HCT116 (cell line): ENCODE measurements around the gene CYBA. TPM values are rescaled to one million over a fixed set of nuclear protein-coding genes. Genes with fewer than 3 reads are reported as not detected.

Experiments
- ATAC-seq: fragments of 200-7000 bp; cut with Tn5 transposase; 2 replicates; pipeline ENCODE4 v1.9.1; 2020; ENCODE audit warnings: mild to moderate bottlenecking, moderate library complexity
- BruUV-seq: library from RNA; stranded (reverse); fragments of 400-500 nt; replicated peaks from 2 replicates; lab custom pipeline; 2021; lab: Mats Ljungman, UMichigan
- CTCF ChIA-PET: fragments of 300-600 bp; sonication (Branson Sonifier 250); formaldehyde crosslinking; loops from one replicate; lab custom pipeline; 2021; ENCODE audit warnings: antibody characterized with exemption; lab: Charles Lee
- POLR2A ChIA-PET: fragments of 300-600, 350-600 bp; sonication (Branson Sonifier 250); formaldehyde crosslinking; loops from one replicate; lab custom pipeline; 2021; ENCODE audit warnings: antibody characterized with exemption; lab: Charles Lee
- RAD21 ChIA-PET, 2 experiments: fragments of 300-600 bp; sonication (Branson Sonifier 250); formaldehyde crosslinking; loops; one replicate each; lab custom pipeline; 2023; ENCODE audit warnings: low total read pairs in 2 of 2; ENCODE audit not compliant: uncharacterized antibody in 2 of 2, unreplicated experiment in 2 of 2, low non-redundant PET in 1 of 2; lab: Charles Lee
- DNase-seq: peaks from one replicate; pipeline ENCODE4 v3.0.0-alpha.2; 2010; ENCODE audit warnings: low read depth, low spot score
- H2AFZ ChIP-seq: fragments of 200-600 bp; shearing (Covaris generic), sonication (generic); 2 replicates; pipeline ENCODE4 v1.6.1; 2017; ENCODE audit warnings: low read depth, mixed run types, mixed read lengths, antibody characterized with exemption, low read length; ENCODE audit not compliant: poor library complexity, severe bottlenecking
- H3K27ac ChIP-seq: 2 replicates; pipeline ENCODE4 v1.5.1; 2012; ENCODE audit warnings: low read depth, low read length
- H3K27me3 ChIP-seq: fragments of 200-600 bp; sonication (generic); 2 replicates; pipeline ENCODE4 v1.6.1; 2016; ENCODE audit warnings: mixed run types, low read length, mixed read lengths; ENCODE audit not compliant: insufficient read depth
- H3K36me3 ChIP-seq, 2 experiments: fragments of 200-500 bp in 1 of 2; fragments of 200-600 bp in 1 of 2; sonication (Bioruptor generic) in 1 of 2; sonication (generic) in 1 of 2; 2 replicates each; pipeline versions ENCODE4 v1.5.1 to v1.6.1; 2014 to 2016; ENCODE audit warnings: low read length in 2 of 2, inconsistent platforms in 1 of 2, mixed read lengths in 1 of 2, mixed run types in 1 of 2; ENCODE audit not compliant: insufficient read depth in 2 of 2, control insufficient read depth in 1 of 2
- H3K4me1 ChIP-seq, 2 experiments: fragments of 200-600 bp in 1 of 2; sonication (generic) in 1 of 2; 2 replicates each; pipeline versions ENCODE4 v1.5.1 to v1.6.1; 2012 to 2017; ENCODE audit warnings: low read length in 2 of 2, inconsistent platforms in 1 of 2, mild to moderate bottlenecking in 1 of 2, mixed read lengths in 1 of 2, mixed run types in 1 of 2, moderate library complexity in 1 of 2; ENCODE audit not compliant: insufficient read depth in 2 of 2, control insufficient read depth in 1 of 2
- H3K4me2 ChIP-seq: fragments of 200-600 bp; sonication (generic); 2 replicates; pipeline ENCODE4 v1.6.1; 2017; ENCODE audit warnings: mixed run types, low read length, mixed read lengths
- H3K4me3 ChIP-seq, 2 experiments: fragments of 200-600 bp in 1 of 2; sonication (generic) in 1 of 2; replicated peaks in 1 of 2; 2 replicates each; pipeline ENCODE4 v1.5.1; 2011 to 2016; ENCODE audit warnings: low read length in 2 of 2, control low read depth in 1 of 2, low read depth in 1 of 2, mild to moderate bottlenecking in 1 of 2, mixed read lengths in 1 of 2, mixed run types in 1 of 2
- H3K79me2 ChIP-seq: fragments of 200-600 bp; sonication (generic); 2 replicates; pipeline ENCODE4 v1.6.1; 2017; ENCODE audit warnings: mild to moderate bottlenecking, mixed run types, low read length, moderate library complexity, mixed read lengths; ENCODE audit not compliant: insufficient read depth
- H3K9ac ChIP-seq: fragments of 200-600 bp; sonication (generic); 2 replicates; pipeline ENCODE4 v1.6.1; 2016; ENCODE audit warnings: low read length, mixed read lengths
- H3K9me2 ChIP-seq: fragments of 200-600 bp; sonication (generic), shearing (Covaris generic); 2 replicates; pipeline ENCODE4 v1.6.1; 2017; ENCODE audit warnings: mixed run types, mild to moderate bottlenecking, moderate library complexity; ENCODE audit not compliant: insufficient read depth
- H3K9me3 ChIP-seq, 2 experiments: fragments of 200-500 bp in 1 of 2; fragments of 200-600 bp in 1 of 2; sonication (Bioruptor generic) in 1 of 2; sonication (generic) in 1 of 2; 2 replicates each; pipeline ENCODE4 v1.6.1; 2014 to 2017; ENCODE audit warnings: low read length in 2 of 2, mixed read lengths in 2 of 2, inconsistent platforms in 1 of 2, low read depth in 1 of 2, mild to moderate bottlenecking in 1 of 2, mixed run types in 1 of 2, moderate library complexity in 1 of 2; ENCODE audit not compliant: control insufficient read depth in 1 of 2, insufficient read depth in 1 of 2
- H4K20me1 ChIP-seq: fragments of 200-600 bp; sonication (generic), shearing (Covaris generic); 2 replicates; pipeline ENCODE4 v1.6.1; 2017; ENCODE audit warnings: mixed run types, mild to moderate bottlenecking, moderate library complexity; ENCODE audit not compliant: insufficient read depth
- CBX3 ChIP-seq: IDR thresholded peaks from 2 replicates; pipeline ENCODE4 v1.6.1; 2012; ENCODE audit warnings: low read depth
- CEBPB ChIP-seq: IDR thresholded peaks from 2 replicates; pipeline ENCODE4 v1.6.1; 2012; ENCODE audit warnings: low read depth
- MAX ChIP-seq: IDR thresholded peaks from 2 replicates; pipeline ENCODE4 v1.6.1; 2012
- POLR2AphosphoS5 ChIP-seq: IDR thresholded peaks from 2 replicates; pipeline ENCODE4 v1.6.1; 2011; ENCODE audit warnings: mild to moderate bottlenecking, low read depth, low read length, moderate library complexity
- REST ChIP-seq: IDR thresholded peaks from 2 replicates; pipeline ENCODE4 v1.6.1; 2012; ENCODE audit warnings: low read depth
- SIN3A ChIP-seq: IDR thresholded peaks from 2 replicates; pipeline ENCODE4 v1.6.1; 2012; ENCODE audit warnings: low read depth
- SRF ChIP-seq: IDR thresholded peaks from 2 replicates; pipeline ENCODE4 v1.6.1; 2012; ENCODE audit warnings: low read depth
- ZFX ChIP-seq: fragments of 450-650 bp; IDR thresholded peaks from 2 replicates; pipeline ENCODE4 v1.6.1; 2017
- ZNF274 ChIP-seq: fragments of 200-500 bp; sonication (Bioruptor generic); IDR thresholded peaks from 2 replicates; pipeline ENCODE4 v1.6.1; 2014; ENCODE audit warnings: mild to moderate bottlenecking, low read depth, low read length, inconsistent platforms
- intact Hi-C: fragments of 100-400 bp; cut with micrococcal nuclease; formaldehyde crosslinking; loops from 2 replicates; pipeline ENCODE4 v1.10.0; 2022
- total RNA-seq: library from RNA; stranded (reverse); gene quantifications from one replicate; pipeline ENCODE4 v1.2.1, GENCODE V29; 2021; ENCODE audit not compliant: unreplicated experiment
- TF ChIP-seq, protein P1 (sequence below), 3 experiments: fragments of 200-600 bp in 1 of 3; sonication (generic) in 1 of 3; IDR thresholded peaks in 2 of 3; conservative IDR thresholded peaks in 1 of 3; 2 replicates each; pipeline ENCODE4 v1.5.1; 2012 to 2017; ENCODE audit warnings: low read depth in 2 of 3, low read length in 2 of 3, antibody characterized with exemption in 1 of 3, borderline replicate concordance in 1 of 3, control low read depth in 1 of 3, mild to moderate bottlenecking in 1 of 3, mixed read lengths in 1 of 3, mixed run types in 1 of 3, moderate library complexity in 1 of 3; ENCODE audit not compliant: insufficient read depth in 1 of 3

CYBA gene
- total RNA-seq, 1 experiment from 2014 or later = 321 TPM

DNA sequence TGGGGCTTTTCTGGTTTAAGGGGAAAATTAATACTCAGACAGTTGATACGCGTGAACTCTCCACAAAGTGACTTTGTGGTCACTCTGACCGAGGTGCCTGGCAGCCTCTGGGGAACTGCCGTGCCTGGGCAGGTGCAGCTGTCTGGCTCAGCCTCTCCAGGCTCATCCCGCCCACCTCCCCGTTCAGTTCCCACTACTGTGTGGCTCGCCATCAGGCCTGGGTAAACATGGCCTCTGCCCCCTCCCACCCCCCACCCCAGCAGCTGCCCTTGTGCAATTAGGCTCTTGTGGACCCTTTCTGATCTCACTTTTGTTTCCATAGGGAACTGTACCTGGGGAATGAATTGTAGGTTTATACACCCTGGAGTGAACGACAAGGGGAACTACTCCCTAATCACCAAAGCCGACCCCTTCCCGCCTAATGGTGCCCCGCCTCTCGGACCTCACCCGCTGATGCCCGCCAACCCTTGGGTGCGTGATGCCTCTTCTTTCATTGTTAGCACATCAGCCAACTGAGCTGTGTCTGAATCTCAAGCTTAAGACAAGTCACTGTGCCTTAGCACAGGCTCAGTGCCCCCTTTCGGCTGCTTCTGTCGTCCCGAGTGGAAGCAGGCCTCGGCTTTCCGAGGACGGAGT is 52.9 kb downstream of the CYBA start:
- Histone ChIP-seq H3K27ac (no peak overlapping the region), H3K27me3 (no peaks in the 10 kb centered on the region), H3K9me2 (no peaks in the 10 kb centered on the region), H3K79me2 (peaks cover 77% of the 10 kb centered on the region), H4K20me1 (peaks cover 4% of the 10 kb centered on the region; the same call in 1 of the 2 replicates), H3K4me3 (no peak overlapping the region), H3K36me3 (peaks cover 50 to 60% of the 10 kb centered on the region in 2 experiments; a peak in 3 of 4 replicates), H3K9ac (no peak overlapping the region), H3K4me1 (no peaks in the 10 kb centered on the region)
- intact Hi-C loops = no loop called here
- RAD21 ChIA-PET = no interaction called here
- CTCF ChIA-PET = no interaction called here
- POLR2A ChIA-PET = no interaction called here
- no peak for TF ChIP-seq ZNF274
- TF ChIP-seq, protein P1, sequence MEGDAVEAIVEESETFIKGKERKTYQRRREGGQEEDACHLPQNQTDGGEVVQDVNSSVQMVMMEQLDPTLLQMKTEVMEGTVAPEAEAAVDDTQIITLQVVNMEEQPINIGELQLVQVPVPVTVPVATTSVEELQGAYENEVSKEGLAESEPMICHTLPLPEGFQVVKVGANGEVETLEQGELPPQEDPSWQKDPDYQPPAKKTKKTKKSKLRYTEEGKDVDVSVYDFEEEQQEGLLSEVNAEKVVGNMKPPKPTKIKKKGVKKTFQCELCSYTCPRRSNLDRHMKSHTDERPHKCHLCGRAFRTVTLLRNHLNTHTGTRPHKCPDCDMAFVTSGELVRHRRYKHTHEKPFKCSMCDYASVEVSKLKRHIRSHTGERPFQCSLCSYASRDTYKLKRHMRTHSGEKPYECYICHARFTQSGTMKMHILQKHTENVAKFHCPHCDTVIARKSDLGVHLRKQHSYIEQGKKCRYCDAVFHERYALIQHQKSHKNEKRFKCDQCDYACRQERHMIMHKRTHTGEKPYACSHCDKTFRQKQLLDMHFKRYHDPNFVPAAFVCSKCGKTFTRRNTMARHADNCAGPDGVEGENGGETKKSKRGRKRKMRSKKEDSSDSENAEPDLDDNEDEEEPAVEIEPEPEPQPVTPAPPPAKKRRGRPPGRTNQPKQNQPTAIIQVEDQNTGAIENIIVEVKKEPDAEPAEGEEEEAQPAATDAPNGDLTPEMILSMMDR (IDR thresholded peaks at IDR 0.05 in 2 of 3, conservative IDR thresholded peaks at IDR 0.05 in 1 of 3; ENCODE audit: borderline replicate concordance in 1 of 3, insufficient read depth in 1 of 3, low read depth in 2 of 3, low read length in 2 of 3) = no peak
- TF ChIP-seq CEBPB = no peak
- no peak for TF ChIP-seq CBX3
- no peak for TF ChIP-seq REST
- TF ChIP-seq MAX = no peak
- TF ChIP-seq SRF = no peak
- TF ChIP-seq SIN3A = no peak
- TF ChIP-seq ZFX = no peak
- TF ChIP-seq POLR2AphosphoS5 = no peak
- TF ChIP-seq, all 23 proteins: peak for 0
- Histone ChIP-seq H3K4me2 (no peak overlapping the region), H2AFZ (no peak overlapping the region), H3K9me3 (no peaks in the 10 kb centered on the region)
- DNase-seq (no peak), ATAC-seq (no peak)
- no TSS peak for BruUV-seq
